Measurements from ENCODE around the gene LAMA1. TPM values are rescaled to one million over a fixed set of nuclear protein-coding genes. Genes with fewer than 3 reads are reported as not detected.

Gene LAMA1
- polyA plus RNA-seq, 1 donor from 2014 or later: 10.3 TPM

DNA sequence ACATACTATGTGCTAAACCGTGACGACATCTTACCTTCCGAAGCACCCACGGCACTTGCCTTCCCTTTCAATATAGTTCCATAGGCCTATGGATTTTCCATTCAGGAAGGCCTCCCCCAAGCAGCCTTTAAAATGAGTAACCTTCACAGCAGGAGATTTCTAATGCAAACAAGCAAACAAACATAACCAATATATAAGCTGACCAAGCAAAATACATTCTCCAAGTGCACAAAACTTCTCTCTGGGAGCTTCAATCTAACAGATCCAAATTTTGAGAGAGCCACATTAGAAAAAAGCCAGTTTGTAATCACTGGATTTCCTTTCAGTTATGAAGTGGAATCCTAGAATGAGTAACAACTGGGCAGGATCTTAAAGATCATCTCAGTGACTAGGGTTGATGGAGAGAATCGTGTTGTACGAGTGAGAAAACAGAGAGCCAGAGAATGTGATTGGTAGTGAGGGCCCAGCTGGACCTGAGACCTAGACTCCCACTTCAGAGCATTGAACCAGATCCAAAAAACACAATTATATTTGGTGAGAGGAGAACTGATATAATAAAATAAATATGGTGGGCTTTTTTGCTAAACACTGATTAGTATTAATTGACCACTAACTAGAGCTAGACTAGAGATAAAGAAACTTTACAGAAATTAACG is 145.6 kb downstream of the LAMA1 start:
- Histone ChIP-seq H3K4me2 (ENCODE audit: low read length) (no peak overlapping the region), H3K9me3 (ENCODE audit: low read length) (no peaks in the 10 kb centered on the region), H2AFZ (ENCODE audit: low read depth, low read length) (no peak overlapping the region), H3K4me3 (ENCODE audit: low read length) (no peak overlapping the region), H3K9me2 (ENCODE audit: insufficient read depth, low read length) (no peaks in the 10 kb centered on the region), H3K27ac (ENCODE audit: low read length) (no peak overlapping the region), H3K27me3 (ENCODE audit: insufficient read depth, low read depth, low read length) (no peaks in the 10 kb centered on the region), H3K79me2 (replicated peaks; ENCODE audit: insufficient read depth, low read length) (no peaks in the 10 kb centered on the region), H3K9ac (ENCODE audit: low read length) (no peak overlapping the region), H3F3A (ENCODE audit: insufficient read depth, low read length, poor library complexity, severe bottlenecking) (no peaks in the 10 kb centered on the region), H3K36me3 (ENCODE audit: insufficient read depth, low read length) (no peaks in the 10 kb centered on the region), H4K20me1 (ENCODE audit: insufficient read depth) (no peaks in the 10 kb centered on the region)
- TF ChIP-seq SMC3 (conservative IDR thresholded peaks at IDR 0.05; ENCODE audit: poor library complexity) (no peak), RAD21 (conservative IDR thresholded peaks at IDR 0.05) (no peak)

DNA sequence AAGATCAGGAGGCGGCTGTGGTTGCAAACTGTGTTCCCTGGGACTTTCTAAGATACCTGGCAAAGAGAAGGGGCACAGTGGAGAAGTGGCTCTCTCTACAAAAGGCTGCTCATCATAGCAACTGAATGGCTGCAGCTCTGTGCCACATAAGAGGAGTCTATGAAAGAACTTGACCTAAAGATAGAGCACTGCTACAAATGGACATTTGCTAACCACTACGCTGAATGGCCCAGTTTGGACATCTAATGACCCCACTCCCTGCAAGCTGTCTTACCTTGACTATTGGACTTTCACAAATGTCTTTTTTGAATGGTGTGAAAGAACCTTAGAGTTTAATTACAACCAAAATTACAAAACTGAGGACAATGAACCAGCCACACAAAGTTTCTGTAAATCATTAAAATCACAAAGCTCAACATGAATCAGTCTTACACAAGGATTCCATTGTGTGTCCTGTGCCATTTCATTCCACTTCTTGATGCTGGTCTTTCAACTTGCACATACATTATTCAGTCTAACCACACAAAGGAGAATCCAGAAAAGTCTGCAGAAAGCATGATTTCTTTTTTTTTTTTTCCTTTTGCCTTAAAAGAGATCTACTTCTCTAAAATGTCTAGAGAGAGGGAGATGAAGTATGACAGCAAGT is 154.0 kb downstream of the LAMA1 start:
- H3K79me2 ChIP-seq (replicated peaks; ENCODE audit: insufficient read depth, low read length): no peaks in the 10 kb centered on the region
- no peaks in the 10 kb centered on the region for H4K20me1 ChIP-seq (ENCODE audit: insufficient read depth)
- H3K9me3 ChIP-seq (ENCODE audit: low read length): no peaks in the 10 kb centered on the region
- no peak overlapping the region for H3K27ac ChIP-seq (ENCODE audit: low read length)
- peaks cover 11% of the 10 kb centered on the region for H3K36me3 ChIP-seq (ENCODE audit: insufficient read depth, low read length)
- no peak overlapping the region for H2AFZ ChIP-seq (ENCODE audit: low read depth, low read length)
- H3K27me3 ChIP-seq (ENCODE audit: insufficient read depth, low read depth, low read length): no peaks in the 10 kb centered on the region
- no peak overlapping the region for H3K4me2 ChIP-seq (ENCODE audit: low read length)
- H3F3A ChIP-seq (ENCODE audit: insufficient read depth, low read length, poor library complexity, severe bottlenecking): no peaks in the 10 kb centered on the region
- no peak overlapping the region for H3K4me3 ChIP-seq (ENCODE audit: low read length)
- TF ChIP-seq RAD21 (conservative IDR thresholded peaks at IDR 0.05): no peak
- no peak for TF ChIP-seq EZH2 (IDR thresholded peaks at IDR 0.05; ENCODE audit: borderline replicate concordance, insufficient read depth, low read length, poor library complexity, severe bottlenecking)
- TF ChIP-seq, protein P1, sequence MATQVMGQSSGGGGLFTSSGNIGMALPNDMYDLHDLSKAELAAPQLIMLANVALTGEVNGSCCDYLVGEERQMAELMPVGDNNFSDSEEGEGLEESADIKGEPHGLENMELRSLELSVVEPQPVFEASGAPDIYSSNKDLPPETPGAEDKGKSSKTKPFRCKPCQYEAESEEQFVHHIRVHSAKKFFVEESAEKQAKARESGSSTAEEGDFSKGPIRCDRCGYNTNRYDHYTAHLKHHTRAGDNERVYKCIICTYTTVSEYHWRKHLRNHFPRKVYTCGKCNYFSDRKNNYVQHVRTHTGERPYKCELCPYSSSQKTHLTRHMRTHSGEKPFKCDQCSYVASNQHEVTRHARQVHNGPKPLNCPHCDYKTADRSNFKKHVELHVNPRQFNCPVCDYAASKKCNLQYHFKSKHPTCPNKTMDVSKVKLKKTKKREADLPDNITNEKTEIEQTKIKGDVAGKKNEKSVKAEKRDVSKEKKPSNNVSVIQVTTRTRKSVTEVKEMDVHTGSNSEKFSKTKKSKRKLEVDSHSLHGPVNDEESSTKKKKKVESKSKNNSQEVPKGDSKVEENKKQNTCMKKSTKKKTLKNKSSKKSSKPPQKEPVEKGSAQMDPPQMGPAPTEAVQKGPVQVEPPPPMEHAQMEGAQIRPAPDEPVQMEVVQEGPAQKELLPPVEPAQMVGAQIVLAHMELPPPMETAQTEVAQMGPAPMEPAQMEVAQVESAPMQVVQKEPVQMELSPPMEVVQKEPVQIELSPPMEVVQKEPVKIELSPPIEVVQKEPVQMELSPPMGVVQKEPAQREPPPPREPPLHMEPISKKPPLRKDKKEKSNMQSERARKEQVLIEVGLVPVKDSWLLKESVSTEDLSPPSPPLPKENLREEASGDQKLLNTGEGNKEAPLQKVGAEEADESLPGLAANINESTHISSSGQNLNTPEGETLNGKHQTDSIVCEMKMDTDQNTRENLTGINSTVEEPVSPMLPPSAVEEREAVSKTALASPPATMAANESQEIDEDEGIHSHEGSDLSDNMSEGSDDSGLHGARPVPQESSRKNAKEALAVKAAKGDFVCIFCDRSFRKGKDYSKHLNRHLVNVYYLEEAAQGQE (IDR thresholded peaks at IDR 0.05; ENCODE audit: borderline replicate concordance): no peak
- TF ChIP-seq, protein P2, sequence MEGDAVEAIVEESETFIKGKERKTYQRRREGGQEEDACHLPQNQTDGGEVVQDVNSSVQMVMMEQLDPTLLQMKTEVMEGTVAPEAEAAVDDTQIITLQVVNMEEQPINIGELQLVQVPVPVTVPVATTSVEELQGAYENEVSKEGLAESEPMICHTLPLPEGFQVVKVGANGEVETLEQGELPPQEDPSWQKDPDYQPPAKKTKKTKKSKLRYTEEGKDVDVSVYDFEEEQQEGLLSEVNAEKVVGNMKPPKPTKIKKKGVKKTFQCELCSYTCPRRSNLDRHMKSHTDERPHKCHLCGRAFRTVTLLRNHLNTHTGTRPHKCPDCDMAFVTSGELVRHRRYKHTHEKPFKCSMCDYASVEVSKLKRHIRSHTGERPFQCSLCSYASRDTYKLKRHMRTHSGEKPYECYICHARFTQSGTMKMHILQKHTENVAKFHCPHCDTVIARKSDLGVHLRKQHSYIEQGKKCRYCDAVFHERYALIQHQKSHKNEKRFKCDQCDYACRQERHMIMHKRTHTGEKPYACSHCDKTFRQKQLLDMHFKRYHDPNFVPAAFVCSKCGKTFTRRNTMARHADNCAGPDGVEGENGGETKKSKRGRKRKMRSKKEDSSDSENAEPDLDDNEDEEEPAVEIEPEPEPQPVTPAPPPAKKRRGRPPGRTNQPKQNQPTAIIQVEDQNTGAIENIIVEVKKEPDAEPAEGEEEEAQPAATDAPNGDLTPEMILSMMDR (IDR thresholded peaks at IDR 0.05; ENCODE audit: poor library complexity, severe bottlenecking): no peak
- no peak for TF ChIP-seq TAF1 (IDR thresholded peaks at IDR 0.05; ENCODE audit: low read depth)
- no peak for TF ChIP-seq SMC3 (conservative IDR thresholded peaks at IDR 0.05; ENCODE audit: poor library complexity)
- no peak for TF ChIP-seq POLR2AphosphoS5 (IDR thresholded peaks at IDR 0.05)
- no peak for TF ChIP-seq EP300 (conservative IDR thresholded peaks at IDR 0.05; ENCODE audit: poor library complexity, severe bottlenecking)
- no peak for TF ChIP-seq MXI1 (conservative IDR thresholded peaks at IDR 0.05; ENCODE audit: poor library complexity, severe bottlenecking)
- H3K9me2 ChIP-seq (ENCODE audit: insufficient read depth, low read length): no peaks in the 10 kb centered on the region
- no peak overlapping the region for H3K9ac ChIP-seq (ENCODE audit: low read length)

Data from neural cell (in vitro differentiated cells).